ACHN (cell line): ENCODE results near the gene SRD5A3.

Experiments
- DNase-seq: peaks from one replicate; pipeline ENCODE4 v3.0.0-alpha.2; 2015
- in situ Hi-C: cut with HindIII; loops from 2 replicates; pipeline ENCODE4 v1.10.0; 2017; ENCODE audit warnings: low sequenced_read_pairs, low pct_ligation_motif_present, low pct_unique_long_range_greater_than_20kb

Gene SRD5A3

DNA sequence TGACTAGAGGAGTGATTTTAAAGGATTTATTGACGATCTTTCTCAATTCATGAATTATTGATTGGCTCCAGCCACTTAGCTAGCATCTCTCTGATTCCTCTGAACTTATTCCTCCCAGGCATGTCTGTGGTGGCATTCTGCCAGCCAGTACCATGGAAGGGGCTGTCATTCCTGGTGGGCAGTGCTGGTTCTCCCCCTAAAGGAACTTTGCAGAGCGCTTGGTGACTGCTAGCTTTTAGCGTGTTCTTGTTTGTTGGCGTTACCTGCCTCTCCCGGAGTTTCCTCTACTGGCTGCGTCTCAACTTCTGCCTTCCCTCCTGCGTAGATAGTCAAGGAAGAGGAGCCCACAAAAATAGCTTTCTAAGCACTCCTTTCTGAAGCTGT, 19.3 kb downstream of the SRD5A3 start:
- in situ Hi-C loops, result no loop called here
- DNase-seq, result no peak

DNA sequence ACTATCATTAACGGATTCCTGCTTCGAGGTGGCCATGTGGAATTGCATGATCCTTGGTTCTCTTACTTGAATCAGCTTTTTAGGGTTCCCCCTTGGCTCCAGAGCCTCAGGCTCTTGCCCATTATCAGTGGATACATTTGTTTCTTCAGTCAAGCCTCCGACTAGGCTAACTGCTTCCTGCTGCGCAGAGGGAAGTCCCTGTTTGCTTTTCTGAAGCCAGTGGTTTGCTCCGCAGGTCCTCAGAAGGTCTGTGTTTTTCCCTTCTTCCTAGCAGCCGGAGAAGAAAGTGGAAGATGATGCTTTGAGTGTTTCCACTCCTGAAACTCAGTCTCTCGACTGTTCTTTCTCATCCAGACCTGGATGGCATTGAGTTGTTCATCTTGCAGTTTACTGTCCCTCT, 20.6 kb downstream of the SRD5A3 start:
- DNase-seq, result no peak
- in situ Hi-C loops, result no loop called here

DNA sequence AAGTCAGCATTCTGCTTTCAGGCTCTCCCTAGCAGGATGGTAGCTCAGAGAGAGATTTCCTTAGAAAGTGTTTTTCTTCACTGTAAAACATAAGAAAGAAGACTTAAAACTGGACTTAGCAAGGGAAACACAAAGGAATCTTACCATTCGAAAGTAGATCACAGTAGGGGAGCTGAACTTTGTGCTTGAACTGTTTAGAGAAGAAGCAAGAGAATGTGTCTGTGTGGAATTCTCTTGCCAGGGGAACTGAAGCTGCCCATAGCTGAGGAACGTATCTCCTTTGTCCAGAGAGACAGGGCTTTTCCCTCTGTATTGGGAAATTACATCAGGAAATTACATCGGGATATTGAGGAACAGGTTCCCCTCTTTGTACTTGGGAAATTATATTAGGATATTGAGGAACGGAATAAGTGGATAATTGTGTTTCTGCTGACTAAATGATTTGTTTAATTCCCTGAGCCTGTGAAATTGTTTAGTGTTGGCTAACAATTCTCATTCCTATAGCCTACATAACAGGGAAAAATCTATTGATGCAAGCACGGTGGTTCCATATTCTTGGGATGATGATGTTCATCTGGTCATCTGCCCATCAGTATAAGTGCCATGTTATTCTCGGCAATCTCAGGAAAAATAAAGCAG, 21.2 kb downstream of the SRD5A3 start:
- in situ Hi-C loops, result no loop called here
- no peak for DNase-seq

DNA sequence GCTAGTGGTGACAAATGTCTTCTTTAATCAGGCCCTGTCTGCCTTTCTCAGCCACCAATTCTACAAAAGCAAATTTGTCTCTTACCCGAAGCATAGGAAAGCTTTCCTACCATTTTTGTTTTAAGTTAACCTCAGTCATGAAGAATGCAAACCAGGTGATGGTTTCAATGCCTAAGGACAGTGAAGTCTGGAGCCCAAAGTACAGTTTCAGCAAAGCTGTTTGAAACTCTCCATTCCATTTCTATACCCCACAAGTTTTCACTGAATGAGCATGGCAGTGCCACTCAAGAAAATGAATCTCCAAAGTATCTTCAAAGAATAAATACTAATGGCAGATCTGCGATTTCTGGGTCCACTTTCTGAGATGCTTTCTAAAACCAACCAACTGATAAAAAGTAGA, 23.9 kb downstream of the SRD5A3 start:
- no peak for DNase-seq
- in situ Hi-C loops, result no loop called here

DNA sequence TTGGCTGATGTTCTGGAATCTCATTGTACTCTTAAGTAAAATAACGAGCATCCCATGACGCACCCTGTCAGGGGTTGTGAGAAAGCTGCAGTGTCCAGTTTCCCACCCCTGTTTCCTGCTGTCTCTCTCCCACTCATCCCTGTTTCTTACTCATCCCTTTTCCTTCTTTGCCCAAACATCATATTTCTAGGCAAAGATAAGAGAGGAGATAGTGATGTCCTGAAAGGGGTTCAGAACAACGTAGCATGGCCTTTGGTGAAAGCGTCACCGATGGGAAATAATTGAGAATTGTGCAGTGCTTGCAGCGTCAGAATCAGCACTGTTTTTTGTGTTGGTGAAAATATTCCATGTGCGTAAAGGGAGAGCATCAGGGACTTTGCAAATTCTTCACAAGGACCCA, 26.2 kb downstream of the SRD5A3 start:
- in situ Hi-C loops, result no loop called here
- DNase-seq, result no peak

DNA sequence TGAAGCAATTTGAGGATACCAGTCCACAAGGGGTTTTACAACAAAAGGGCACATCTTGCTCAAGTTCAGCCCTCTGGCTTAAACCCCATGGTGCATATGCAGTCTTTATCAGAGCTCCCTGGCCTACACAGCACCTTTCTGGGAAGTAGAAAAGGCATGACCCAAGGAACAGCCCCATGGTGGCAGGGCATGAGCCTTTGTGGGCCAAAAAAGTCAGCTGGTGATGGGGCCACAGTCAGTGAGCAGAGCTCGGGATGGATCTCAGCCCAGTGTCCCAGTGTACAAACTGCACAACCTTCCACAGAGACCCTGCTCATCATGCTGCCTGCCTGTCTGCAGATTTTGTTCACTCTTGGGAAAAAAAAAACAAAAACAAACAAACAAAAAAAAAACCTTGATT, 27.4 kb downstream of the SRD5A3 start:
- in situ Hi-C loops, result no loop called here
- no peak for DNase-seq

DNA sequence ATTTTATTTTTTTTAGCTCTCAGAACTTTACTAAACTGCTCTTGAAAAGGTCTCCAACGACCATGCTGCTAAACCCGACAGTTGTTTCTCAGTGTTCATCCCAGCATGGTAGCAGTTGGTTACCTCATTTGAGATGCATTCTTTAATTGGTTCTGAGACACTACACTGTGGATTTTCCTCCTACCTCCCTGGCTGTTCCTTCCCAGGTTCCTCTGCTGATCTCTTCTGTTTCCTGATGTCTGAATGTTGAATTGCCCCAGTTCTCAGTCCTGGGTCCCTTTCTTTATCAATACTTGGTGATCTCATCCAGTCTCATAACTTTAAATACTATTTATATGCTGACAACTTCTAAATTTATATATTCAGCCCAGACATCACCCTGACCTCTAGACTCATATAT, 30.7 kb downstream of the SRD5A3 start:
- no peak for DNase-seq
- in situ Hi-C loops, result no loop called here

DNA sequence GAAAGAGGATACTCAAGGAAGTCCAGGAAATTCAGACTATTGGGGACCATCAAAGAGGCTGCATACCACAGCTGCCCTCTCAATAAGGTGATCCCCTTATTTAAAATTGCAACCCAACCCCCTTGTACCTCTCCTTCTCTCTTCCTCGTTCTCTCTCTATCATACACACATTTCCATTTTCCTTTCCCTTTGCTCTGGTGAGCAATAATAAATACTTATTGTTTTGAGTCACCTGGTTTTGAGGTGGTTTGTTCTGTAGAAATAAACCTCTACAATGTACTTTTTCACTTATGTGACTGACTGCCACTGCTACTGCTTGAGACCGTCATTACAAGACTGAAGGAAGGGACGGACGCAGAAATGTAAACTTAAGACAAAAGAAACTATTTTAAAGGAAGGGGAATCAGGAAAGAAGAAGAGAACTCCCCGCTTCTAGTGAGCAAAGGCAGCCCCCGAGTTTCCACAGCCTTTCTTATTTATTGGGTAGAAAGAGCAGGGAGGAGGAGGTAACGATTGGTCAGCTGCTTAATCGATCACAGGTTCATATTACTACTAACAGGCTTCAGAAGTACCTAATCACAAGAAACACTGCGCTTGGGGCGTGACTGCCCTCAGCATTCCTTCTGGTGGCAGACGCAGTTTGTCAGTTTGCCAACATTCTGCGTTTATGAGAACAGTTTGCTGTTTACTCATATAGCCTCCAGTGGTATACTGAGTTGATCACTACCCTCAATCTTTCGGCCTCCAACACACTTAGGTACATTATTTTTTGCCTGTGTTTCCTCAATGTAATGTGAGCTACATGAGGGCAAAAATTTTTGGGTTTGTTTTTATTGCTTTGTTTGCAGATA, 32.8 kb downstream of the SRD5A3 start:
- DNase-seq, result no peak
- in situ Hi-C loops, result no loop called here

DNA sequence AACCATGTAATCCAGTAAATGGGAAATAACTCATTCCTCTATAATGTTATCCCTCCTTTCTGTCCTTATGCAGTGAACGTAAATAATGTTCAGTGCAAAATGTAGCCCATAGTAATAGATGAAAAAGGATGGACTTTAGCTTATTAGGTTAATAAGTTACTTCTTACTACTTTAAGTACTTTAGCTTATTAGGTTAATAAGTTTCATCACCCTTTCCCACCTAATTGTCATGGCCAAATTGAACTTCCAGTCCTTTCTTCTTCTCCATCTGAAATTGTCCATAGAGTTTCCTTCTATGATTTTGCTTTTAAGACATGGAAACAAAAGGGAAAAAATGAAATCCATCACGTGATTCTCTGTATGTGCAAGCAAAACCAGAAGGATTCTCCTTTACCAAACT, 34.5 kb downstream of the SRD5A3 start:
- in situ Hi-C loops, result no loop called here
- no peak for DNase-seq

DNA sequence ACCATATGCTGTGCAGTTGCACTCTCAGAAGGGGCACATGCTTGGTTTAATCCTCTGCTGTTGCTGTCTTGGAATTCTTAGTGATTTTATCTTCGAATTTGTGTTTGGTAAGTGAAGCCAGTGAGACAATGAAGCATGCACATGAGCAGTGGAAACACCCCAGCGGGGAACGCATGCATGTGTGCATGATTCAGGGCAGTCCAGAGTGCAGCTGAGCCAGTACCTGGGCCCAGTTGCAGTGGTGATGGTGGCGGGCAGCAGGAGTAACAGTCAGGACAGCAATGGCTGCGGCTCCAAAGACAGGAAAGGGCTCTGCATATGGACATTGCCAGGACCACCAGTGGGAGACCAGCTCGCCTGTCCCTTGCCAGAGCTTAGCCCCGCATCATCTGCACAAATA, 35.5 kb downstream of the SRD5A3 start:
- DNase-seq, result no peak
- in situ Hi-C loops, result no loop called here

DNA sequence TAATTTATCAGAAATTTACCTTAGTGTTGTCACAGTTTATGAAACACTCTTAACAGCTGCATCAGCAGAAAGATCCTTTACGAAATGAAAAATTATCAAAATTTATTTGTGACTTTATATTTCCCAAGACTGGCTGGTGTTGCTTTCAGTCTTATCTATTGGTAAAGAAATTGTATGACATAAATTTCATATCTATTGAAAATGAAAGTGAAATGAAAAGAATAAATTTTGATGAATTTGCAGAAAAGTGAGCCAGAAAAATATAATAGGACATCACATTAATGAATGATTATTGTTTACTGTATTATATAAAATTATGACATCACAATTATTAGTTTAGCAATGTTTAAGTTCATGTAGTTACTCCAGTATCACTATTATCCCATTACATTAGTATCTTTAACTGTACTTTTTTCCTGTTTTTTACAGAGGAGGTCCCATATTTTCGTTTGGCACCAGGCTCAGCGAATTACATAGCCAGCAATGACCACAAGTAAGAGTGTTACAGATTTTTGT, 36.5 kb downstream of the SRD5A3 start:
- in situ Hi-C loops, result no loop called here
- DNase-seq, result no peak

DNA sequence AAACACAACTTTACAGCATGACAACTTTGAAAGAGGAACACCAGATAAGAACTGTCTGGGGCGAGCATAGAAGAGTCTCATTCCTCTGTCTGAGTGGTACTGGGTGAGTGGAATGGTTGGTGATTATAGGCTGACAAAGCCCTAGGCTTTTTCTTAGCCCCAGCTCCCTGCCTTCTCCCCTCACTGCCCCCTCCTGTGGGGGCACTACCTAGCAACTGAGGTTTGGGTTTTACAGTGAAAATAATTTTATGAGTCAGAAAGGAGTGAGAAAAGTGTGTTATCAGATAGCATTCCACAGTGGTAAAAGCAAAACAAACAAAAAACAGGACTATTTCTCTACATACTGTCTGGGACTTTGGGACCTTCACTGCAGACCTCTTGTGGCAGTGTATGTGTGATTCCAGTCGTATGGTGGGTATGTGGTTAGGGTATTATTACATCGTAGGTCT, 39.2 kb downstream of the SRD5A3 start:
- in situ Hi-C loops, result no loop called here
- DNase-seq, result no peak

DNA sequence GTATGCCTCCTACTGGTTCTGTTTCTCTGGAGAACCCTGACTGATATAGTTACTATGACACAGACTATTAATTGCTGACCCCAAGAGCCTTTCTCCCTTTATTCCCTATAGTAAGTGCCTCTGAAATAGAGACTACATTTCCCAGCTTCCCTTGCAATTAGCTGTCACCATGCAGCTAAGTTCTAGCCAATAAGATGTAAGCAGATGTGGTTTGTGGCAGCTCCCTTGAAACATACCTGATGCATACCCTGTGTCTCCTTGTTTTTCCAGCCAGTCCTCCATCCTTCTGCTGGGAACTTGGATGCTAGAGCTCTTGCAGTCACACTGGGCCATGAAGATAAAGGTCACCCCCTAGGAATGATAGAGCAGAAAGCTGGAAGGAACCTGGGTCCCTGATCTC, 40.0 kb downstream of the SRD5A3 start:
- DNase-seq, result peak; percentile 25
- in situ Hi-C loops, result no loop called here

DNA sequence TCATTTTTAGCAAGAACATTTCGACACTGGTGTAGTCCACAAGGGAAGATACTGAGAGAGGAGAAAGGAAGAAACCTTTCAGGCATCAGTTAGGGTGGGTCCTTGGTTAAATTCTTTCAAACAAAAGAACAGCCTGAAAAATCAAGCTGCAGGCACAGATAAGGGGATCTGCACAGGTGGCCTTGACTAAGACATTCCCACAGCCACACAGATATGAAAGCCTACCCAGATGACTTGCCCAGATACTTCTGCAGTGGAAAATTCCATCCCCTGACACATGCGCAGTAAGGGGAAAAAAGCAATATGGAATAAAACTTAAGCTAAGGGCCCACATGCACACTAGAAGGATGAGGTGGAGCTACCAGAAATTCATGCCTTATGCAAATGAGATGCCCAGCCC, 40.8 kb downstream of the SRD5A3 start:
- in situ Hi-C loops, result no loop called here

DNA sequence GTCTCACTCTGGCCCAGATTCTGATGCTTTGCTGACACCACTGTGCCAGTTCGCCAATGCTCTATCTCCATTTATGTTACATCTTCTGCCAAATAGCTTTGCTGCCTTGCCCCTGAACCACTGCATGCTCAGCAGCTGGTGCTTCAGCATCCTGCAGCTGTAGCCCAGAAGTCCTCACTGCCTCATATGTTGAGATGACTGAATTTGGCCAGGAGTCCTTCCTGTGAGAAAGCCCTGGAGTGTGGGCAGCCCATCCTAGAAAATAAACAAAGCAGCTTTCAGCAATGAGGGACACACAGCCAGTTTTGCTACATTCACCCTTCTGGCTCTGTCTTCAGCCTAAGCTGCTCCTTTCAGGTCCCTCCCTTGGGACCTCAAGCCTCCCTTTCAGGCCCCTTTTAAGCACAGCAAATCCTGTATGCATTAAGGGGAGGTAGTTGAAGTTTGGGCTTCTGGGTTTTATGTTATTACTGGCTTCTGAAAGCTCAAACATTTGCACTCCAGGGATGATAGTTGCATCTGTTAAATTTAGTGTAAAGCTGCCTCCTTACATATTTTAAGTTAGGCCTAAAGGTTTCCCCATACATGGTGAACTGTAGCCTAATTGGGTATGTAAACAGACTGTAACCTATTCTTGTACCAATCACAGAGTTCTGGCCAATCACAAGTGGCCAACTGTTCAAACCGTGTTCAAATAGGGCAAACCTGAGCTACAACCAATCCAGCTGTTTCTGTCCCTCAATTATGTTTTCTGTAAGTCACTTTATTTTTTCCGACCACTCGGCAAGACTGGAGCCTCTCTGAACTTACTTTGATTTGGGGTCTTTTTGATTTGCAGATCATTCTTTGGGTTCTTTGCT, 47.6 kb downstream of the SRD5A3 start:
- in situ Hi-C loops, result no loop called here

More for the DNA sequence above, 40.8 kb downstream of the SRD5A3 start:
- DNase-seq, result no peak

DNA sequence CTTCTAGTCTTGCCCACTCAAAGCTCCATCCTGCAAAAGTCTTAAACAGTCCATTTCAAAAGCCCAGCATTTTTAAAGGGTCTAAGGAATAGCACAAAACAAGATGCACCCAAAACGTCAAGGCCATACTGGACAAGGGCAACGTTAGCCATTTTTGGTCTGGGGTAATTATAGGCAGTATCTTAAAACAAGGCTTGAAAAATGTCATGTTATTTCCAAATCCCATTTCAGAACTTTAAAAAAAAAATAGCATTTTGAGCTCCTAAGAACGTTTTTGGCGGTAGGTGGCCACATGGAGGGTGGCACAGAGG, 49.1 kb downstream of the SRD5A3 start:
- in situ Hi-C loops, result no loop called here
- DNase-seq, result no peak

More for the DNA sequence above, 47.6 kb downstream of the SRD5A3 start:
- no peak for DNase-seq

DNA sequence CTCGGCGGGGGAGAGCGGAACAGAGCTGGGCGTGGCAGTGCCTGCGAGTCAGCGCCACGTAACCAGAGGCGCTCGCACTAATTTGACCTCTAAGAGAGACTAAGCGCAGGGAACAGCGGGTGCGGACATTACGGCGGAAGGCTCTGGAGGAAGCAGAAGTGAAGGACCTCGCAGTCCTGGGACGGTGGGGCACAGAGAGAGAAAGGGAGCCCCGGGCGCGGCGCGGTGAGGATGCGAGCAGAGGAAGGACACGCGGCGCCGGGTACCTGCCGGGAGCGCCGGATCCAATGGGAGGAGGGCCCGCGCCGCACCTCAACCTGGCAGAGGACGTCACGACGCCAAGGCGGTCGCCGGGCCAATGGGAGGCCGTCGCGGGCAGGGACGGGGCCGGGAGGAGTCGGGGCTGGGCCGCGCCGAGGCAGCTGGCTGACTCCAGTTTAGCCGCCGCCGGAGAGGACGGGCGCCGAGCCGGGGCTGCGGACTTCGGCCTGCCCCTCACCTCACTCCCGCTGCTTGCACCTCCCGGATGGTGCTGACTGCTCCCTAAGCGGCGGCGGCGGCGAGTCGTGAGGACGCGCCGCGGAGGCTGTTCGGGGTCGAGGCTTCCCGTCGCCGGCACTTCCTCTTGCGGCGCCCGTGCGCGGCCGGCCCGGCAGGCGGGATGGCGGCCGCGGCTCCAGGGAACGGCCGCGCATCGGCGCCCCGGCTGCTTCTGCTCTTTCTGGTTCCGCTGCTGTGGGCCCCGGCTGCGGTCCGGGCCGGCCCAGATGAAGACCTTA, 49.7 kb downstream of the SRD5A3 start, which contains the start of gene TMEM165:
Gene TMEM165 (plus strand): TSS at position 429 of the 779 bp plus-strand sequence. CDS start 233 bp downstream, at position 662.
- in situ Hi-C loops, result no loop called here
- DNase-seq, result peak; percentile 78

DNA sequence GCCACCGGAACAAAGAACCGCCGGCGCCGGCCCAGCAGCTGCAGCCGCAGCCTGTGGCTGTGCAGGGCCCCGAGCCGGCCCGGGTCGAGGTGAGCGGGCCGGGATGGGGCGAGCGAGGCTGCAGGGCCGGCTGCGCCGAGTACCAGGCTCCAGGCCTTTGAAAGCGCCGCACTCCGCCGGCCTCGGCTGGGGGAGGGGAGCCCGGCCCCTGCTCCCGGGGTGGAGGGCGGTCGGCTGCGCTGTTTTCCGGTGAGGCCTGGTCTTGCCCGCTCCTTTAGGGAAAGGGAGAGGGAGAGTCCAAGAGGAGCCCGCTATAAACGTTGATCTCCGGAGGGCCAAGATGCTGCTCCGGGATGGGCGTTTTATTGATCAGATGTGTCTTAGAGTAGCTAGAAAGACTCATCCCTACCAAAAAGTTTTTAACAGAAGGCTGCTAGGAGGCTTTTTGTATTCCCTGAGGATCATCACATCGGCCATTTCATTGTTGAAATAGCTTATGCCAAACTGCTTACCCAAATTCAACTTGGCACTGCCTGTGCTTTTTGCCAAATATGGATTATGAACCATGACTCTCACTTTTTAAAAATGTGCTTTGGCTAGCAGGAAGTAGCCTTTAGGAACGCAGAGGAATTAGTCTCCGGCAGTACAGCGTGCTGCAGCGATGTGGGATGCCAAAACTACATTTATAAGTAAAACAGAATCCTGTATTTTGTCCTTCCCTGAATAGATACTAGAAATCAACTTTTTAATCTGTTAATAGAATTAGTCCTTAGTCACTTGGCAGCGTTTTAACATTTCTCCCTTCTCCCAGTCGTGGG, 50.5 kb downstream of the SRD5A3 start:
- peak; percentile 30 for DNase-seq

More for the DNA sequence above, 50.5 kb downstream of the SRD5A3 start:
- in situ Hi-C loops, result no loop called here
